Measurements from ENCODE around the gene RAPGEF2.

GRCh38 chr4:159069922-159070321, 33.0 kb upstream of the RAPGEF2 start:
- TF ChIP-seq SNAI2 (CRISPR knock-in tag; IDR thresholded peaks at IDR 0.05) (no peak), ESRRG (CRISPR knock-in tag; IDR thresholded peaks at IDR 0.05) (no peak), TOX (CRISPR knock-in tag; IDR thresholded peaks at IDR 0.05; ENCODE audit: borderline replicate concordance) (no peak), TSHZ2 (CRISPR knock-in tag; IDR thresholded peaks at IDR 0.05) (no peak), ISL1 (CRISPR knock-in tag; IDR thresholded peaks at IDR 0.05) (no peak), CSDC2 (CRISPR knock-in tag; IDR thresholded peaks at IDR 0.05) (no peak), ZC3H10 (CRISPR knock-in tag; IDR thresholded peaks at IDR 0.05) (no peak), PATZ1 (CRISPR knock-in tag; IDR thresholded peaks at IDR 0.05; ENCODE audit: borderline replicate concordance) (no peak), ZFP3 (CRISPR knock-in tag; IDR thresholded peaks at IDR 0.05) (no peak), ZNF8 (CRISPR knock-in tag; IDR thresholded peaks at IDR 0.05) (no peak)
